Adrenal gland (tissue), 12 donors: ENCODE data around the gene SCARB1. TPM values are rescaled to one million over a fixed set of nuclear protein-coding genes. Genes with fewer than 3 reads are reported as not detected.
A peak's percentile ranks its signal among the peaks of the same experiment; 100 is the strongest.

Experiments used
- DNase-seq, 7 donors: peaks; one replicate each; pipeline ENCODE4 v3.0.0-alpha.2; 2019 to 2020
- H3K27ac ChIP-seq, 5 donors: fragments of 200-600 bp; sonication (generic) in 4 of 5; 1 replicate in 3 of 5; 2 replicates in 2 of 5; pipeline versions ENCODE4 v1.5.1 to v1.8.0; 2016 to 2020; ENCODE audit warnings: mild to moderate bottlenecking in 1 of 5
- H3K27me3 ChIP-seq: fragments of 200-600 bp; 2 replicates; pipeline ENCODE4 v1.8.0; 2021
- H3K36me3 ChIP-seq, 2 donors: fragments of 200-600 bp; replicated peaks in 1 of 2; 1 replicate in 1 of 2; 2 replicates in 1 of 2; pipeline versions ENCODE4 v1.5.1 to v1.8.0; 2018 to 2022
- H3K4me1 ChIP-seq, 2 donors: fragments of 200-600 bp; replicated peaks in 1 of 2; 1 replicate in 1 of 2; 2 replicates in 1 of 2; pipeline versions ENCODE4 v1.5.1 to v1.8.0; 2018 to 2021
- H3K4me3 ChIP-seq, 4 donors: fragments of 200-600 bp; sonication (generic) in 3 of 4; one replicate each; pipeline ENCODE4 v1.5.1; 2016 to 2018
- H3K9me3 ChIP-seq, 3 donors: fragments of 200-600 bp; sonication (generic) in 1 of 3; replicated peaks in 1 of 3; 1 replicate in 2 of 3; 2 replicates in 1 of 3; pipeline versions ENCODE4 v1.5.1 to v1.8.0; 2016 to 2021
- CTCF ChIP-seq, 6 experiments: fragments of 450-650 bp in 4 of 6; fragments of 200-600 bp in 2 of 6; sonication (generic) in 1 of 6; IDR thresholded peaks; 1 replicate in 5 of 6; 2 replicates in 1 of 6; pipeline versions ENCODE4 v1.5.1 to v1.8.0; 2016 to 2021; ENCODE audit warnings: antibody characterized with exemption in 6 of 6, mild to moderate bottlenecking in 2 of 6, moderate library complexity in 1 of 6
- POLR2A ChIP-seq, 2 donors: fragments of 450-650 bp; IDR thresholded peaks; one replicate each; pipeline ENCODE4 v1.6.1; 2017; ENCODE audit warnings: antibody characterized with exemption in 2 of 2, mild to moderate bottlenecking in 2 of 2, moderate library complexity in 1 of 2
- WGBS, 4 donors: extraction: QIAGEN DNeasy Blood & Tissue Kit in 2 of 4; methylation state at CpG; one replicate each; pipeline versions ENCODE4 v1.1.5 to v1.1.7; 2013 to 2017; 5-methylcytosine and 5-hydroxymethylcytosine counted together
- intact Hi-C, 2 donors: fragments of 100-400 bp; cut with DNase I; formaldehyde crosslinking; loops; one replicate each; pipeline versions ENCODE4 v1.14.1 to v1.15.0; 2022 to 2023
- polyA plus RNA-seq, 3 donors: library from polyadenylated mRNA; stranded (reverse); fragments of 200-250 nt in 2 of 3; fragments of 350-450 nt in 1 of 3; fragmentation: Illumina TruSeq in 1 of 3; extraction: RNeasy Lipid Tissue Mini Kit (QIAGEN cat#74804) in 1 of 3; gene quantifications; one replicate each; pipeline ENCODE4 v1.2.3, GENCODE V29; 2013 to 2014
- total RNA-seq, 9 donors: library from RNA; depleted of rRNA in 4 of 9; stranded (reverse); fragments of >200 nt in 4 of 9; fragments of 120-200 nt in 1 of 9; fragmentation: NEBNext Ultra II Directional in 1 of 9; extraction: Animal tissue kit (Norgen Biotek cat#: 25700) in 1 of 9; gene quantifications; one replicate each; pipeline versions ENCODE4 v1.1.0 to v1.2.4, GENCODE V29; 2013 to 2023
- donor health status: healthy with polysubstance abuse.
- donor health status: Bipolar disorder and iron deficiency.
- donor health status: DM: yes; HTN: yes; CAD: no.
- donor health status: DM: no; HTN: no; CAD: no.
- donor health status: DM: no; HTN: no; CAD: no.
- donor health status: DM: yes; HTN: yes; CAD: no.

SCARB1 gene
- total and polyA plus RNA-seq, 12 donors: 213 to 8,580 (median 1,325) TPM

- Histone ChIP-seq H3K4me1 (peaks cover 14 to 35% of the 10 kb centered on the region in 2 donors), H3K27ac (peak overlapping the region; percentile 3 to 79 (median 66))
- 80 to 90% (median 83%) methylated on average over 4 to 5 of the region's 5 CpGs for WGBS, 4 donors
Observed at GRCh38 chr12:124739953-124740561, 123.6 kb downstream of the SCARB1 start.

GRCh38 chr12:124738636-124739467, 124.8 kb downstream of the SCARB1 start:
- TF ChIP-seq CTCF (IDR thresholded peaks at IDR 0.05) (no peak), POLR2A (IDR thresholded peaks at IDR 0.05) (no peak)
- DNase-seq: no peak
- H3K4me1 ChIP-seq: peaks cover 14 to 35% of the 10 kb centered on the region in 2 donors
- H3K27ac ChIP-seq: peak overlapping the region in 2 of 5 donors; percentile 28 to 79
- H3K9me3 ChIP-seq: peaks cover 0 to 4% (median 0%) of the 10 kb centered on the region in 3 donors
- H3K4me3 ChIP-seq: no peak overlapping the region
- WGBS, 4 donors: 54 to 66% (median 62%) methylated on average over 24 to 34 of the region's 34 CpGs
- intact Hi-C loops: no loop called here
- no peaks in the 10 kb centered on the region for H3K27me3 ChIP-seq
- H3K36me3 ChIP-seq: no peaks in the 10 kb centered on the region

More at GRCh38 chr12:124739953-124740561, 123.6 kb downstream of the SCARB1 start:
- no peak overlapping the region for H3K4me3 ChIP-seq
- no peak for TF ChIP-seq CTCF (IDR thresholded peaks at IDR 0.05)
- TF ChIP-seq POLR2A (IDR thresholded peaks at IDR 0.05): no peak
- H3K36me3 ChIP-seq: no peaks in the 10 kb centered on the region
- H3K9me3 ChIP-seq: peaks cover 0 to 4% (median 0%) of the 10 kb centered on the region in 3 donors
- no peaks in the 10 kb centered on the region for H3K27me3 ChIP-seq
- DNase-seq: no peak
- intact Hi-C loops: loop anchor here in 1 of 2 donors (10.0 kb wide), 1 partner anchor 55 kb away; no protein-coding TSS in a partner anchor

GRCh38 chr12:124737772-124738635, 125.7 kb downstream of the SCARB1 start:
- Histone ChIP-seq H3K27ac (peak overlapping the region; percentile 11 to 79 (median 30)), H3K4me3 (no peak overlapping the region), H3K9me3 (peaks cover 0 to 4% (median 0%) of the 10 kb centered on the region in 3 donors), H3K36me3 (no peaks in the 10 kb centered on the region), H3K4me1 (peaks cover 14 to 38% of the 10 kb centered on the region in 2 donors), H3K27me3 (no peaks in the 10 kb centered on the region)
- WGBS, 4 donors: 64 to 70% (median 66%) methylated on average over 13 to 15 of the region's 15 CpGs
- intact Hi-C loops: no loop called here
- DNase-seq: peak in 6 of 7 donors; percentile 65 to 81 (median 74)
- TF ChIP-seq CTCF (IDR thresholded peaks at IDR 0.05): no peak
- no peak for TF ChIP-seq POLR2A (IDR thresholded peaks at IDR 0.05)
